ENCODE data around the gene TBC1D5. TPM values are rescaled to one million over a fixed set of nuclear protein-coding genes. Genes with fewer than 3 reads are reported as not detected.

TBC1D5 gene
- total RNA-seq, 1 donor from 2014 or later = 108 TPM

DNA sequence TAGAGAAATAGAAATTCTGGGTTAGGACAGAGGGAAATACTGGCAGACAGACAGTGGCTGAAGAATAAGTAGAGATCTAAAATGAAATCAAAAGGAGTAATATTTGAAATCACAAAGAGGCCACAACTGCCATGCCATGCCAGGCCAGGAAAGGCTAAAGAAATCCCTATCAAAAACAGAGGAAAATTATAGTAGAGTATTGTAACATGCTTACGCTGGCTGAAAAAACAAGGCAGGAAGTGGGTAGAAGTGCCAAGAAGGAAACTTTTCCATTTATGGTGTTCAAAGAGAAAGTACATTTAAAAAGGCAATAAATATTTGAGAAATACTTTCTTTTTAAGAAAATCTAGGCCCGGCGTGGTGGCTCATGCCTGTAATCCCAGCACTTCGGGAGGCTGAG is 442.0 kb downstream of the TBC1D5 start:
- Mint-ChIP-seq H3K27ac (no peak overlapping the region), H3K4me1 (no peaks in the 10 kb centered on the region), H3K9me3 (no peaks in the 10 kb centered on the region), H3K36me3 (peaks cover 2% of the 10 kb centered on the region), H3K27me3 (ENCODE audit: insufficient read depth, low read depth) (no peaks in the 10 kb centered on the region), H3K4me3 (no peak overlapping the region)
- no peaks in the 10 kb centered on the region for H3K4me1 ChIP-seq
- no peaks in the 10 kb centered on the region for H3K9me3 ChIP-seq (ENCODE audit: low read depth)
- no peak overlapping the region for H3K4me3 ChIP-seq
- no peaks in the 10 kb centered on the region for H3K27me3 ChIP-seq
- H4K20me1 ChIP-seq (ENCODE audit: low read depth) = no peaks in the 10 kb centered on the region
- no peak overlapping the region for H3K27ac ChIP-seq
- H3F3A ChIP-seq (ENCODE audit: low read depth) = no peaks in the 10 kb centered on the region
- TF ChIP-seq EZH2phosphoT487 (IDR thresholded peaks at IDR 0.05) = no peak
- TF ChIP-seq EZH2 (IDR thresholded peaks at IDR 0.05) = no peak
- TF ChIP-seq, protein P1, sequence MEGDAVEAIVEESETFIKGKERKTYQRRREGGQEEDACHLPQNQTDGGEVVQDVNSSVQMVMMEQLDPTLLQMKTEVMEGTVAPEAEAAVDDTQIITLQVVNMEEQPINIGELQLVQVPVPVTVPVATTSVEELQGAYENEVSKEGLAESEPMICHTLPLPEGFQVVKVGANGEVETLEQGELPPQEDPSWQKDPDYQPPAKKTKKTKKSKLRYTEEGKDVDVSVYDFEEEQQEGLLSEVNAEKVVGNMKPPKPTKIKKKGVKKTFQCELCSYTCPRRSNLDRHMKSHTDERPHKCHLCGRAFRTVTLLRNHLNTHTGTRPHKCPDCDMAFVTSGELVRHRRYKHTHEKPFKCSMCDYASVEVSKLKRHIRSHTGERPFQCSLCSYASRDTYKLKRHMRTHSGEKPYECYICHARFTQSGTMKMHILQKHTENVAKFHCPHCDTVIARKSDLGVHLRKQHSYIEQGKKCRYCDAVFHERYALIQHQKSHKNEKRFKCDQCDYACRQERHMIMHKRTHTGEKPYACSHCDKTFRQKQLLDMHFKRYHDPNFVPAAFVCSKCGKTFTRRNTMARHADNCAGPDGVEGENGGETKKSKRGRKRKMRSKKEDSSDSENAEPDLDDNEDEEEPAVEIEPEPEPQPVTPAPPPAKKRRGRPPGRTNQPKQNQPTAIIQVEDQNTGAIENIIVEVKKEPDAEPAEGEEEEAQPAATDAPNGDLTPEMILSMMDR (IDR thresholded peaks at IDR 0.05) = no peak
- H3K36me3 ChIP-seq = no peaks in the 10 kb centered on the region
- H3K9ac ChIP-seq = no peak overlapping the region
- no peak for DNase-seq (ENCODE audit: low spot score)
- H3K79me2 ChIP-seq (ENCODE audit: low read depth) = no peaks in the 10 kb centered on the region
- no peak overlapping the region for H2AFZ ChIP-seq (replicated peaks)
- H3K4me2 ChIP-seq = no peak overlapping the region

DNA sequence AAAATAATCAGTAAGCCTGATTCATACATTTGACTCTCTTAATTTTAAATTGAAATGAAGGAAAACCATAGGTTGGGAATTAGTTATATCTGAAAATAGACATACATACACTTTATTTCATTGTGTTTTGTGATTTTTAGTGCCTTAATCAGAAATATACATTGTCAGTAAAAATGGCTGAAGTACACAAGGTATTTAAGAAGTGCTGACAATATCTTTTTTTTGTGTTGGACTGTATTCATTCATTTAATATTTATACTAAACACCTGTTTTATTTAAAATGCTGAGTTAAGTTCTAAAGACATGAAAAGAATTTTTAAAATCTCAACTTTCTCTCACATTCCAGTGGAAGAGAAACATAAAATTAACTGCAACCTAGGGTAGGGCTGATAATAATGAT is 444.4 kb downstream of the TBC1D5 start:
- TF ChIP-seq EZH2 (IDR thresholded peaks at IDR 0.05) = no peak
- TF ChIP-seq EZH2phosphoT487 (IDR thresholded peaks at IDR 0.05) = no peak
- TF ChIP-seq, protein P1 (IDR thresholded peaks at IDR 0.05) = no peak

DNA sequence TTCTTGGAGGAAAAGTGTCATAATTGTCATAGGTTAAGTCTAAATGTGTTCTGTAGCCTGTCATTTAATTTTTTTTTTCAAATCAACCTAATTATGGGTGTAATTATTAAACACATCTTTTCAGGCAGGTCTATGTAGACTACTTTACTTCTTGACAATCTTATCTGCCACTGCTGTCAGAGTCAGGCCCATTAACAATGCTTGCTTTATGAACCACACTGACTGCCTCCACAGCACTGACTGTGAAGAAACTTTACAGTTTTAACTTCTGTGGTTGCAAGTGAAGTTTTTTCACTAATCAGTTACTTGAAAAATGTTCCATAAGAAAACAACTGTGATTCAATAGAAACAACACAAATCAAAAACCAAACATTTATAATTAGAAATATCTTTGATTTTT is 449.9 kb downstream of the TBC1D5 start:
- no peaks in the 10 kb centered on the region for H3K9me3 Mint-ChIP-seq
- TF ChIP-seq EZH2phosphoT487 (IDR thresholded peaks at IDR 0.05) (no peak), EZH2 (IDR thresholded peaks at IDR 0.05) (no peak)
- TF ChIP-seq, protein P1 (IDR thresholded peaks at IDR 0.05) = no peak
- H2AFZ ChIP-seq (replicated peaks) = no peak overlapping the region

More for the DNA sequence above, 444.4 kb downstream of the TBC1D5 start:
- peaks cover 2% of the 10 kb centered on the region for H3K36me3 Mint-ChIP-seq
- no peaks in the 10 kb centered on the region for H3K9me3 ChIP-seq (ENCODE audit: low read depth)
- H3K36me3 ChIP-seq = no peaks in the 10 kb centered on the region
- H3K27ac ChIP-seq = no peak overlapping the region
- no peaks in the 10 kb centered on the region for H3K79me2 ChIP-seq (ENCODE audit: low read depth)
- H3F3A ChIP-seq (ENCODE audit: low read depth) = no peaks in the 10 kb centered on the region
- H3K9ac ChIP-seq = no peak overlapping the region
- no peaks in the 10 kb centered on the region for H3K9me3 Mint-ChIP-seq
- H3K4me2 ChIP-seq = no peak overlapping the region
- H3K4me1 Mint-ChIP-seq = no peaks in the 10 kb centered on the region
- H3K4me1 ChIP-seq = no peaks in the 10 kb centered on the region
- DNase-seq (ENCODE audit: low spot score) = no peak
- no peaks in the 10 kb centered on the region for H3K27me3 ChIP-seq
- H3K27me3 Mint-ChIP-seq (ENCODE audit: insufficient read depth, low read depth) = no peaks in the 10 kb centered on the region
- no peak overlapping the region for H3K4me3 Mint-ChIP-seq
- H3K27ac Mint-ChIP-seq = no peak overlapping the region
- no peak overlapping the region for H2AFZ ChIP-seq (replicated peaks)
- no peaks in the 10 kb centered on the region for H4K20me1 ChIP-seq (ENCODE audit: low read depth)
- no peak overlapping the region for H3K4me3 ChIP-seq

More for the DNA sequence above, 449.9 kb downstream of the TBC1D5 start:
- Histone ChIP-seq H3F3A (ENCODE audit: low read depth) (no peaks in the 10 kb centered on the region), H3K4me2 (no peak overlapping the region), H3K79me2 (ENCODE audit: low read depth) (no peaks in the 10 kb centered on the region), H4K20me1 (ENCODE audit: low read depth) (no peaks in the 10 kb centered on the region), H3K9ac (no peak overlapping the region), H3K4me3 (no peak overlapping the region), H3K27me3 (no peaks in the 10 kb centered on the region), H3K4me1 (no peaks in the 10 kb centered on the region), H3K27ac (no peak overlapping the region), H3K36me3 (no peaks in the 10 kb centered on the region), H3K9me3 (ENCODE audit: low read depth) (no peaks in the 10 kb centered on the region)
- Mint-ChIP-seq H3K4me1 (no peaks in the 10 kb centered on the region), H3K4me3 (no peak overlapping the region), H3K27me3 (ENCODE audit: insufficient read depth, low read depth) (no peaks in the 10 kb centered on the region), H3K36me3 (peaks cover 2% of the 10 kb centered on the region), H3K27ac (no peak overlapping the region)
- DNase-seq (ENCODE audit: low spot score) = no peak

Measured in neural progenitor cell (in vitro differentiated cells).